ENCODE results near the gene TFDP3. TPM values are rescaled to one million over a fixed set of nuclear protein-coding genes. Genes with fewer than 3 reads are reported as not detected.

The TFDP3 gene
- total RNA-seq, 1 donor = not detected

- Histone ChIP-seq H3K4me3 (ENCODE audit: insufficient read depth, low read length) (no peak overlapping the region), H3K4me1 (ENCODE audit: insufficient read depth, low read length) (no peaks in the 10 kb centered on the region), H3K27me3 (ENCODE audit: insufficient read depth, low read length) (no peaks in the 10 kb centered on the region), H3K9me3 (ENCODE audit: low read depth, low read length) (no peaks in the 10 kb centered on the region), H3K27ac (ENCODE audit: low read depth, low read length) (no peak overlapping the region), H4K20me1 (ENCODE audit: insufficient read depth, low read length) (no peaks in the 10 kb centered on the region), H3K79me2 (ENCODE audit: insufficient read depth, low read length) (no peaks in the 10 kb centered on the region), H3K4me2 (ENCODE audit: insufficient read depth, low read length) (no peak overlapping the region), H3K36me3 (ENCODE audit: insufficient read depth, low read length) (no peaks in the 10 kb centered on the region), H2AFZ (ENCODE audit: low read length) (no peak overlapping the region)
- no peak for TF ChIP-seq CTCF (IDR thresholded peaks at IDR 0.05; ENCODE audit: extremely low read depth, low read depth, low read length)
- no peak for DNase-seq (ENCODE audit: insufficient read length, low spot score, missing footprints)
Measured at GRCh38 chrX:133183806-133184205, 34.3 kb downstream of the TFDP3 start.

GRCh38 chrX:133179500-133179899 is 38.7 kb downstream of the TFDP3 start:
- Histone ChIP-seq H3K4me1 (ENCODE audit: insufficient read depth, low read length) (no peaks in the 10 kb centered on the region), H3K27ac (ENCODE audit: low read depth, low read length) (no peak overlapping the region), H2AFZ (ENCODE audit: low read length) (no peak overlapping the region), H4K20me1 (ENCODE audit: insufficient read depth, low read length) (no peaks in the 10 kb centered on the region), H3K4me3 (ENCODE audit: insufficient read depth, low read length) (no peak overlapping the region), H3K9me3 (ENCODE audit: low read depth, low read length) (no peaks in the 10 kb centered on the region), H3K27me3 (ENCODE audit: insufficient read depth, low read length) (peaks cover 12% of the 10 kb centered on the region), H3K79me2 (ENCODE audit: insufficient read depth, low read length) (no peaks in the 10 kb centered on the region), H3K4me2 (ENCODE audit: insufficient read depth, low read length) (no peak overlapping the region), H3K36me3 (ENCODE audit: insufficient read depth, low read length) (no peaks in the 10 kb centered on the region)
- DNase-seq (ENCODE audit: insufficient read length, low spot score, missing footprints) = no peak
- no peak for TF ChIP-seq CTCF (IDR thresholded peaks at IDR 0.05; ENCODE audit: extremely low read depth, low read depth, low read length)

- no peaks in the 10 kb centered on the region for H3K9me3 ChIP-seq (ENCODE audit: low read depth, low read length)
- no peak overlapping the region for H3K4me3 ChIP-seq (ENCODE audit: insufficient read depth, low read length)
- no peak overlapping the region for H3K4me2 ChIP-seq (ENCODE audit: insufficient read depth, low read length)
- no peak for TF ChIP-seq CTCF (IDR thresholded peaks at IDR 0.05; ENCODE audit: extremely low read depth, low read depth, low read length)
- H3K27me3 ChIP-seq (ENCODE audit: insufficient read depth, low read length) = peaks cover 13% of the 10 kb centered on the region
- no peaks in the 10 kb centered on the region for H3K36me3 ChIP-seq (ENCODE audit: insufficient read depth, low read length)
- no peaks in the 10 kb centered on the region for H4K20me1 ChIP-seq (ENCODE audit: insufficient read depth, low read length)
- H3K79me2 ChIP-seq (ENCODE audit: insufficient read depth, low read length) = no peaks in the 10 kb centered on the region
- no peaks in the 10 kb centered on the region for H3K4me1 ChIP-seq (ENCODE audit: insufficient read depth, low read length)
- DNase-seq (ENCODE audit: insufficient read length, low spot score, missing footprints) = no peak
- H3K27ac ChIP-seq (ENCODE audit: low read depth, low read length) = no peak overlapping the region
- H2AFZ ChIP-seq (ENCODE audit: low read length) = no peak overlapping the region
Measured at GRCh38 chrX:133177202-133177601, 41.0 kb downstream of the TFDP3 start.

- no peak overlapping the region for H3K4me2 ChIP-seq (ENCODE audit: insufficient read depth, low read length)
- no peak overlapping the region for H2AFZ ChIP-seq (ENCODE audit: low read length)
- H3K9me3 ChIP-seq (ENCODE audit: low read depth, low read length) = no peaks in the 10 kb centered on the region
- H3K4me1 ChIP-seq (ENCODE audit: insufficient read depth, low read length) = no peaks in the 10 kb centered on the region
- TF ChIP-seq CTCF (IDR thresholded peaks at IDR 0.05; ENCODE audit: extremely low read depth, low read depth, low read length) = no peak
- peaks cover 13% of the 10 kb centered on the region for H3K27me3 ChIP-seq (ENCODE audit: insufficient read depth, low read length)
- H3K4me3 ChIP-seq (ENCODE audit: insufficient read depth, low read length) = no peak overlapping the region
- H3K79me2 ChIP-seq (ENCODE audit: insufficient read depth, low read length) = no peaks in the 10 kb centered on the region
- H3K36me3 ChIP-seq (ENCODE audit: insufficient read depth, low read length) = no peaks in the 10 kb centered on the region
- no peak overlapping the region for H3K27ac ChIP-seq (ENCODE audit: low read depth, low read length)
- DNase-seq (ENCODE audit: insufficient read length, low spot score, missing footprints) = no peak
- no peaks in the 10 kb centered on the region for H4K20me1 ChIP-seq (ENCODE audit: insufficient read depth, low read length)
Measured at GRCh38 chrX:133175605-133176004, 42.5 kb downstream of the TFDP3 start.
